EL (cell line): ENCODE measurements around the gene C12orf60.
"Not testable (repeated sequence)": the region's sequence is repeated elsewhere in the genome, so short reads cannot be mapped to it uniquely, and the experiment has no call there.

Source experiments
- DNase-seq: peaks from one replicate; pipeline ENCODE4 v3.0.0-alpha.2; 2016

Gene C12orf60, protein sequence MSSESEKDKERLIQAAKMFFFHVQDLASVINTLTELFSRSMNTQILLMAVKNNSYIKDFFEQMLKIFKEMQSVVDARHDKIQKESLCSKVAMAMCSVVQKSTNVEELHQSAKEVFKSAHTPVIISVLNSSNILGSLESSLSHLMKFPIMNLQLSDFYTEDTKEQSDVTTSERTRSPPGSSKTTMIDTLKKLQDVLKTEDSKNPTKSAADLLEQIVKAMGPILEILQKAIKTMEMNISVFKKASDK

DNA sequence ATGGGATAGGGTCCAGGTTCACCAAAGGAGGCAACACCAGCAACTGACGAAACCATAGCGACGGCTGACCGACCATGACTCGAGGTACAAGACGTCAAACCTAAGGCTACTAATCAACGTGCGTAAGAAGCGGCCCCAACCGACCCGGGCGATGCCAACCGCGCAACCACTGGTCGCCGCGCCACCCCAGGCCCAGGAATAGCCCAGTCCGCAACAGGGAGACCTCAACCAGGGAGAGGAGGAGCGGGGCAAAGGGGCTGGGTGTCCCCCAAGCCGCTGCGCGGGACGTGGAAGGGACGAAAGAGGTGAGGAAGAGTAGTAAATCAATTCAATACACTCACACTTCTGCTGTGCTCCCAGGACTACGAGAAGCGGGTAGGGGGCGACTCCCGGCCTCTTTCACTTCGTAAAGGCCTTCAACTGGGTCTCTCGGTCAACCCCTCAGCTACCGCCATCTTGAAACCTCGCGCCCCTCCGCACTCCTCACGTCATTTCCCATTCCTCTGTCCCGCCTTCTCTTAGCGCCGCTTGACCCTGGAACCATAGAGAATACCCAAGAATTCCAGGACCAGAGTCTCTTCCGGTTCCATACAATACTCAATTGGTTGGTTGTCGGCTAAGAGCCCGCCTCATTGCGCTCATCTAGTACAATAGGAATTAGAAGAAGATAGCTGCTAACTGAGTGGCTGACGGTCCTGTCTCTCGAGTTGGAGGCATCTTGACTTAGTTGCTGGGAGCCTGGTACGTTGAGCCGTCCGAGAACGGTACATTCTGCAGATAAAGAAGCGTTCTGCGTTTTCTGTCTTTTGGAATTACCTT lies at the start of gene C12orf60, which contains the start of gene WBP11:
Gene C12orf60, plus strand, starts transcription at position 660 of the 819 bp plus-strand sequence. CDS start 19,266 bp downstream, outside the sequence.
Gene WBP11, minus strand, starts transcription at position 468 of the 819 bp plus-strand sequence. CDS start 2,095 bp downstream, outside the sequence.
- peak; percentile 99 for DNase-seq

GRCh38 chr12:14756334-14757143 lies 46.9 kb upstream of the C12orf60 start:
- no peak for DNase-seq

DNA sequence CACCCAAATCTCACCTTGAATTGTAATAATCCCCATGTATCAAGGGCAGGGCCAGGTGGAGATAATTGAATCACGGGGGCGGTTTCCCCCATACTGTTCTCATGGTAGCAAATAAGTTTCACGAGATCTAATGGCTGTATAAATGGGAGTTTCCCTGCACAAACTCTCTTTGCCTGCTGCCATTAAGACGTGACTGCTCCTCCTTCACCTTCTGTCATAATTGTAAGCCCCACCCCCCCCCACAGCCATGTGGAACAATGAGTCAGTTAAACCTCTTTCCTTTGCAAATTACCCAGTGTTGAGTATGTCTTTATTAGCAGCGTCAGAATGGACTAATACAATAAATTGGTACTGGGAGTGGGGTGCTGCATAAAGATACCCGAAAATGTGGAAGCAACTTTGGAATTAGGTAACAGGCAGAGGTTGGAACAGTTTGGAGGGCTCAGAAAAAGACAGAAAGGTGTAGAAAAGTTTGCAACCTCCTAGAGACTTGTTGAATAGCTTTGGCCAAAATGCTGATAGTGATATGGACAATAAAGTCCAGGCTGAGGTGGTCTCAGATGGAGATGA lies 43.7 kb upstream of the C12orf60 start:
- not testable (repeated sequence) for DNase-seq

- DNase-seq: no peak
Observed at GRCh38 chr12:14765398-14765797, 38.1 kb upstream of the C12orf60 start.

DNA sequence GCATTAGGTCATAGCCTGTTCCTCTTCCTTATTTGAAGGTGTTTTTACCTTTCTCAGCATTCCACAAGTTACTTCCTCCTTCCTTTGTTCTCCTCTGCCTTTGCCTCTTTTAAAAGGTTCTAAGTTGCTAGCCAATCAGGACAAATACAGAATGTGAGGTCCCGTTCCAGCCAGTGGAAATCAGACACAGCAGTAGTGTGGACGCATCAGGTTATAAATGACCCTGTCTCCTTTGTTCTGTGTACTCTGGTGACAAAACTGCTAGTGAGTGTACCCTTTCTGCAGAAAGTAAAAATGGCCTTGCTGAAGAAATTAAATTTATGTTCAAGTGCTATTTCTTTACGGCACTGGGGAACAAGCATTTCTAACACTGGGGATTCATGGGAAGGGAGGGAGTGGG lies 37.5 kb upstream of the C12orf60 start:
- not testable (repeated sequence) for DNase-seq

DNA sequence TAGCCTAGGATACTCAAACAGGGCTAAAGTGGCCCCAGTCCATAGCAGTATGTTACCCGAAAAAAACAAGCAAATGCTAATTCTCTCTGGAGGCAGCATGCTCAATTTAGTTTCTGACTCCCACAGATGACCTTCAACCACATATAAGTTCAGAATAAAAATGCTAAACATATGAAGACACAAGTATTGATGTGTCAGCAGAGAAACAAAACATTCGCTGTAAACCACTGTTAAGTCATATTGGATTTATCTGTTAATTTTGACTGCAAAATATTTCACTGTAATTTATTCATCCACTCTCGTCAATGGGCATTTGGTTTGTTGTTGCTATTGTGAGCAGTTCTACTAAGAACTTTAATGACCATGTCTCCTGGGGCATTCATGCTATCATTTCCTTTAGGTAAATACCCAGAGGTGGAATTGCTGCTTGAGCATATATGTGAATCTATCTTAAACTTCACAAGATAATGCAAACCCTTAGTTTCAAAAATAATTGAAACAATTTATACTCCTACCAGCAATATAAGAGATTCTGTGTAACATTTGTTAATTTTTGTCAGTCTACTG lies 36.7 kb upstream of the C12orf60 start:
- DNase-seq: no peak

DNA sequence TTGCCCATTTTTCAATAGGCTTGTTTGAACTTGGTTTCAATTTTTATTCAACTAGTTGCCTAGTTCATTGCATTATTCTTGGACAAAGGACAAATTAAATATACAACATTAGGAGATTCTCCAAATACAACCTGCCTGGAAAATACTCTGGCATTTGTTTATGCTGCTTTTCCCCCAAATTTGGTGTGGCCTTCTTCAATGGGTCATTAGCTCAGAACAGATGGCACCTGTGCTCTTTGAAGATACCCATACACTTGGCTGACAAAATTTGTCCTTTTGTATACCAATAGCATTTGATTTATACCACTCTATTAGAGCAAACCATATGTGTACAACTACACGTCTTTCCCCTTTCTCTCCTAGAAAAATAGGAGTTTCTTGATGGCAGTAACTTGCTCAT lies 35.9 kb upstream of the C12orf60 start:
- peak; percentile 2 for DNase-seq

DNA sequence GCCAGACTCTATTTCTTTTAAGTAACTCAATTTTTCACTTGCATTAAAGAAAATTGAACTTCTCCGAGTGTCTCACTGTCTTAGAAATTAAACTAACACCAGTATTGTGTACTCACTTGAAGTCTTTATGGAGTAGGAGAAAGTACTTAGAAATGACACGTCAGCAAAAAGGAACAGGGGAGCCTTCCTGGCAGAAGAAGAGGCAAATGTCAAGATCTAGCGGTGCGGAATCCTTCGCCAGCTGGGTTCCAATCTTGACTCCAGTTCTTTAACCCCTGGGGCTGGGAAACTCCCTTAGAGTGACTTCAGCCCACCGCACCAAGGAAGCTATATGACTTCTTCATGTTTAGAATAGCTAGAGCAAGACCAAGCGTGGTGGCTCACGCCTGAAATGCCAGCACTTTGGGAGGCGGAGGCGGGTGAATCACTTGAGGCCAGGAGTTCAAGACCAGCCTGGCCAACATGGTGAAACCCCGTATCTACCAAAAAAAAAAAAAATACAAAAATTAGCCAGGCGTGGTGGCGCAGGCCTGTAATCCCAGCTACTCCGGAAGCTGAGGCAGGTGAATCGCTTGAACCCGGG lies 34.6 kb upstream of the C12orf60 start:
- DNase-seq: peak; percentile 37

GRCh38 chr12:14769466-14769968 lies 34.0 kb upstream of the C12orf60 start:
- no peak for DNase-seq

DNA sequence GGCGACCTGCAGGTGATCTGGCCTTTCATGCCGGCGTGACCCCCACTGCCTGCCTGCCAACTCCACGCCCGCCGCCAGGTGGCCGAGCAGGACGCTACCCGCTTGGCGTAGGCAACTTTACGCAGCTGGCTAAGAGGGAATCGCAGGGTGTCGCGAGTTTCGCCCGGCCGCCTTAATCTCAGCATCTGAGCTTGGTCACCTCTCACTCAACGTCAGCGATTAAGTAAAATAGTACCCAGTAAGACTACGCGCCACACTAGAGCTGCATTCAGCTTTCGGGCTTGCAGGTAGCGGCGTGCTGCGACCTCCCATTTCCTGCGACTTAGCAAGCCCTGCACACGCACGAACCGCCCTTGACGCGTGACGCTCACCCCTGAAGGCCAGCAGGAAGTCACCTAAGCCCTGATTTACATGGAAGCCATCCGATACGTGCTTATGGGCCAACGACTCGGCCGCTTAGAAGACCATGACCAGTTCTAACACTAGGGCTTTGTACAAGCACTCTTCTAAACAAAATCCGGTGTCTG lies 33.4 kb upstream of the C12orf60 start:
- DNase-seq: peak; percentile 78

- peak; percentile 96 for DNase-seq
Observed at GRCh38 chr12:14770496-14771461, 32.7 kb upstream of the C12orf60 start.

- no peak for DNase-seq
Observed at GRCh38 chr12:14771651-14772137, 31.8 kb upstream of the C12orf60 start.

DNA sequence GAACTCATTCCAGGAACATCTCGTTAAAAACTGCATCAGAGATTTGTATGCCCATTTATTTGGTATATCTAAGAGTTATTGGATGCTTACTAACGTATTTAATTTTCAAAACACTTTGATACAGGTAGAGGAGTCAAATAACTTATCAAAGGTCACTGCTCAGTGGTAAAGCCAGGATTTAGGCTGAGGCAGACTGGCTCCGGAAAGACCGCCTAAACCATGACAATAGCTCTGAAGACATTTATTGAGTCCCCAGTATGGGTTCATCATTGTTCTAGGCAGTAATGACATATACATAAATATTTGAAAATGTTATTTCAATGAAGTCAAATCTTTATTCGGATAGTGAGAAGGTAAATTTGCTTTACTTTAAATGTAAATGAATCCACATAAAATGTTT lies 30.5 kb upstream of the C12orf60 start:
- no peak for DNase-seq

GRCh38 chr12:14773685-14774073 lies 29.8 kb upstream of the C12orf60 start:
- no peak for DNase-seq

GRCh38 chr12:14774074-14774905 lies 29.2 kb upstream of the C12orf60 start:
- peak; percentile 97 for DNase-seq

DNA sequence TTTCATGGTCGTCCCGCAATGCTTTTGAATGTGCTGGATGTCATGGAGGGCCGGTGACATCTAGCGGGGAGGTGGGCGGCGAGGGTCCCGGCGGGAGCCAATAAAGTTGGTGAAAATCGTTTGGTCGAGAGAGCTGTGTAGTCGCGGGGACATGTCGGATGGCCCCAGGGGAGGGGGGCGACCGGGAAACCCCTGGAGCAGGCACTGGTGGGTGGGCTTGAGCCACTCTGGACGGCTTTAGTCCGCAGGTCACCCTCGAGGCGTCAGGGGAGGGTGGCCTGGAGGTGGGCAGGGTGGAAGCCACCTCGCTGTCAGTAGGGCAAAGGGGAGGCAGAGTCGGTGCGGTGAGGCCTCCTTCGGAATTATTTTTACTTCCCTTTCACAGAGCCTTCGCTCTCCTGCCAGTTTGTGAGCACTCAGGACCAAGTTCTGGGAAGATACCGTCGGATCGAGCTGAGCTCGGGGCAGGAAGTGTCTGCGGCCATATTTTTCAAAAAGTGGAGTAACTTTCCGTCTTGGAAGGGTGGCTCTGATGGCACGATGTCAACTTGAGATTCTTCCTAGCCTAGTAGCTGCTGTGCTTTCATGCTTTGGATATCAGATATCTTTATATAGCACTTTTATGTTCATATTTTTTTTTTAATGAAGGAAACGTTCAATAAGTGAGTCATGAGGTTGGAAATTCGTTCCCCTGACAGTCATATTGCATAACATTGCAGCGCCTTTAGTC lies 28.4 kb upstream of the C12orf60 start:
- peak; percentile 62 for DNase-seq

DNA sequence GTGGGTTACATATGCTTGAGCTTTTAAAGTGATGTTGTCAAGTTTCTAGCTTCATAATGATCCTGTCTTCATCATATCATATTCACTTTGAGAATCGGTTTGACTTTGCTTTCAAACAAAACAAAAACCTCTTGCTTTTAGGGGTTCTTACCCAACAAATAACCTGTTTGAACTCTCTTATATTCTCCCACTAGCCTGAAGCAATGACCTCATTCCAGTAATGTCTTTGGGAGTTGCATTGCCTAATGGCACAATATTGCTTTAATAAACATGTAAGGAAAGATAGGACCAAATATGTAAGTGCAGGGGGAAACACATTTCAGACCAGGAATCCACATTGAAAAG lies 27.9 kb upstream of the C12orf60 start:
- DNase-seq: peak; percentile 65

DNA sequence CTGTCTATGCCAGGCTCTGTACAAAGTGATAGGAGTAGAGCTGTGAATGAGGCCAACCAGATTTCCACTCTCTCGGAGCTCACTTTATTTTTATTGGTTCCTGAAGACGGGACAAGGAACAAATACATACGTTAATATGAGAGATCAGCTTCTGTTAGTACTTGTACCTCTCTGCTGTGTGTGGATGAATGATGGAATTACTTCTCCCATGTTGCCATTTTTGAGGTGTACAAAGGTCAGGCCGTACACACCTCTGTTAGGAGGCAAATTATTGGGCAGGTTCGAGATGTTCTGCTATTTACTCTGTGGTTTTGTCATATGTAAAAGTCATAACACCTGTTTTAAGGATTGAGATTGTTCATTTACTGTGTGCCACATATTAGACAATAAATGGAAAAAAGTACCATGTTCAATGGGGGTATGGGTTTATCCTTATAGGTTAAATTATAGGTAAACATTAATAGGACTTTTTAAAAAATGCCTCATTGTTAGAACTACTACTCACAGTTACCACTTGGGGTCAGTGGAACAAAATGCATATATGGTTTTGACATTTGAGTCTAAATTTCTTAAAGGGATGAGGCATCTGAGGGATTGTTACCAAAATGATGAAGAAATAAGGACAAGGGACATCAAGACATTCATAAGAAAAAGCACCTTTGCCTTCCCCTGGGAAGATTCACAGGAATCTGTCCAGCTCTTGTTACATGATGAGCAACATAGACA lies 27.1 kb upstream of the C12orf60 start:
- peak; percentile 13 for DNase-seq
